Amygdala (tissue), 56 donors: ENCODE results near the gene CBR1.

Source experiments
- DNase-seq, 56 donors: peaks; one replicate each; lab custom pipeline; 2025; lab: John Stamatoyannopoulos, UW

CBR1 gene

DNA sequence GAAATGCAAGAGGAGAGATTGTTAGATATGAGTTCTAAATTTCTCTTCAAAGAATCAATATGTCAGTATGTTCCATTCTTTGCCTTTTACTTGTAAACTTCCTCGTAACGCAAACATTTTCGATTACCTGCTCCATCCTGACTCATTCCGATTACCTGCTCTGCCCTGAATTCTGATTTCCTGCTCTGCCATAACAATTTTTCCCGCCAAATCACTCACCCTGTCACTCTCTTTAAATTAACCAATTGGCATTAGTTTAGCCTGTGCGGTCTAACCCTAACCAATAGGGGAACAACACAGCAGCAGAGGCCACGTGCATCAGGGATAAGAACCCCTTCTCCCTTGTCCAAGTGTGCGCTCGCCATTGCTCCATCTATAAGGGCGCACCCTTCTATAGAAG lies 40.0 kb downstream of the CBR1 start:
- no peak for DNase-seq

GRCh38 chr21:36111238-36111637 lies 41.4 kb downstream of the CBR1 start:
- DNase-seq = no peak

DNA sequence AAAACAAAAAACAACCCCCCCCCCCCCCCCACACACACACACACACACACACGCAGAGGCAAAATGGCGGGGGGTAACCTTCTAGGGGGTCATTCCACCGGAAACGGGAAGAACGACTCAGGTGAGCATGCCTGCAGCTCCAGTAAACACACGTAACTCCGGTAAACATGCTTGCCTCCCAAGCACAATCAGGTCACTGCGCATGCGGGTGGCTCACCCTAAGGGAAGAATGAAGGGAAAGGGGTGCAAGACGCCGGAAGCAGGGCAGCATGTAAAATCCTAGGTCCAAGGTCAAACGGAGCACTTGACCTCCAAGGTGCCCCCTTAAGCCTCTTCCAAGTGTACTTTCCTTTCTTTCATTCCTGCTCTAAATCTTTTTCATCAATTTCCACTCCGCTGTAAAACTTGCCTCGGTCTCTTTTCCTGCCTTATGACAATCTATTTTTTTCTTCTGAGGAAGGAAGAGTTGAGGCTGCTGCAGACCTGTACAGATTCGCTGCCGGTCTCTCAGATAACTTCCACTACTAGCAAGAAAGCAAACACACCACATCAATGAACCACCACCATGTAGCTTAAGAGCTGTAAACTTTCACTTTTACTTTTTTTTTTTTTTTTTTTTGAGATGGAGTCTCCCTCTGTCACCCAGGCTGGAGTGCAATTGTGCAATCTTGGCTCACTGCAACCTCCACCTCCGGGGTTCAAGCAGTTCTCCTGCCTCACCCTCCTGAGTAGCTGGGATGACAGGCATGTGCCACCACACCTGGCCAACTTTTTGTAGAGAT lies 44.0 kb downstream of the CBR1 start:
- no peak for DNase-seq

GRCh38 chr21:36115138-36115730 lies 45.4 kb downstream of the CBR1 start:
- no peak for DNase-seq

DNA sequence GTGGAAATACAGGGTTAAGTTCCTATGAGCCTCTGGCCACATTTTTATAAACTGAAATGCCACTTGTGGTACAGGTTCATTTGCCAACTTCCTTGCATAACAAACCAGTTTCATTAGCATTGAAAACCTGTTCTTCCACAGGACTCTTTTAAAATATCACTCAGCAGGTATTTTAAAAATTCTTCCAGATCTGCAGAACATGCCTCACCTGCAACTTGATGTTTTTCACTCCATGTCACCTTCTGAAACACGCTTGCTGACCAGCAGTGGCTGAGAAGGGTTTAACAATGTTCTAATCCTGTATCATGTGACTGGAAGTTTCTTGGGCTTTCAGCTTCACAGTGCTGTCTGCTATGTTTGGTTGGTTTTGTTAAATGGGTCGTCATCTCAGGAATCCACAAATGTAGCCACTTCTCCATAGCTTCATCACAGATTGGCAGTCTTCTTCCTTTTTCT lies 47.5 kb downstream of the CBR1 start:
- DNase-seq = no peak

DNA sequence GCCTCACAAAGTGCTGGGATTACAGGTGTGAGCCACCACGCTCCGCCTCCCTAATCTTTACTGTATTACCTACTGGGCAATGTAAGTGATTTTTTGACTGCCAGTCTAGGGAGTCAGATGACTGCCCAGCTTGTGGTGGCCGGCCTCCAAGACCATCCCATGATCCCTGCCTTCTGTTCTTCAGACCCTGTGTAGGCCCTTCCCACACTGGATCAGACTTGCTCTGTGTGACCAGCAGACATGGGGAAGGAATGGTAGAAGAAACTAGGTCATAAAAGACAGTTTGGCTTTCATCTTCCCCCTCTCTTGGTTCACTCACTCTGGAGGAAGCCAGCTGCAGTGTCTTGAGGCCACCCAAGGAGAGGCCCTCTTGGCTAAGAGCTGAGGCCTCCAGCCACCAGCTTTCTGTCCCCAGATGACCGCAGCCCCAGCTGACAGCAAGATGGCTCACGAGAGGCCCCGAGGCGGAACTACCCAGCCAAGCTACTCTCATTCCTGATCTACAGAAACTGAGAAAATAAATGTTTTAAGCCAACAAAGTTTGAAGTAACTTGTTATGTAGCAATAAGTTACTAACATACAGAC lies 50.6 kb downstream of the CBR1 start:
- DNase-seq = no peak
